IMR-90 (cell line): ENCODE measurements around the gene KIF15.

Experiments
- BHLHE40 ChIP-seq: fragments of 150-350 bp; IDR thresholded peaks from 2 replicates; pipeline ENCODE4 v1.6.1; 2016; ENCODE audit warnings: mild to moderate bottlenecking, low read depth, low read length
- CHD1 ChIP-seq: IDR thresholded peaks from 2 replicates; pipeline ENCODE4 v1.6.1; 2012; ENCODE audit warnings: low read depth, low read length, improper control_type of control experiment
- CTCF ChIP-seq: conservative IDR thresholded peaks from 2 replicates; pipeline ENCODE4 v1.5.1; 2012; ENCODE audit warnings: mild to moderate bottlenecking, low read depth, low read length, improper control_type of control experiment
- FOS ChIP-seq: fragments of 150-350 bp; IDR thresholded peaks from 2 replicates; pipeline ENCODE4 v1.6.1; 2016; ENCODE audit warnings: low read depth, low read length
- MAFK ChIP-seq: IDR thresholded peaks from 2 replicates; pipeline ENCODE4 v1.6.1; 2012; ENCODE audit warnings: low read depth, low read length, improper control_type of control experiment
- MAZ ChIP-seq: IDR thresholded peaks from 2 replicates; pipeline ENCODE4 v1.6.1; 2012; ENCODE audit warnings: low read depth, mild to moderate bottlenecking, low read length, improper control_type of control experiment, moderate library complexity, borderline replicate concordance
- NFE2L2 ChIP-seq: fragments of 150-350 bp; IDR thresholded peaks from 2 replicates; pipeline ENCODE4 v1.6.1; 2016; ENCODE audit warnings: low read depth, mild to moderate bottlenecking, low read length
- POLR2A ChIP-seq: IDR thresholded peaks from 2 replicates; pipeline ENCODE4 v1.6.1; 2012; ENCODE audit warnings: mild to moderate bottlenecking, low read depth, low read length
- RAD21 ChIP-seq: IDR thresholded peaks from 2 replicates; pipeline ENCODE4 v1.6.1; 2012; ENCODE audit warnings: low read length, improper control_type of control experiment
- RCOR1 ChIP-seq: IDR thresholded peaks from 2 replicates; pipeline ENCODE4 v1.6.1; 2012; ENCODE audit warnings: mild to moderate bottlenecking, low read length, improper control_type of control experiment; ENCODE audit not compliant: insufficient replicate concordance
- RFX5 ChIP-seq: IDR thresholded peaks from 2 replicates; pipeline ENCODE4 v1.8.0; 2012; ENCODE audit warnings: low read depth, mild to moderate bottlenecking, low read length, moderate library complexity
- SMC3 ChIP-seq: fragments of 150-350 bp; IDR thresholded peaks from 2 replicates; pipeline ENCODE4 v1.6.1; 2016; ENCODE audit warnings: low read depth, mild to moderate bottlenecking, antibody characterized with exemption, low read length, moderate library complexity
- USF2 ChIP-seq: fragments of 150-350 bp; IDR thresholded peaks from 2 replicates; pipeline ENCODE4 v1.6.1; 2017; ENCODE audit warnings: mild to moderate bottlenecking, antibody characterized with exemption, low read length, low read depth

GRCh38 chr3:44887101-44887500 lies 125.5 kb downstream of the KIF15 start:
- no peak for TF ChIP-seq BHLHE40
- no peak for TF ChIP-seq CTCF
- TF ChIP-seq FOS, result no peak
- TF ChIP-seq NFE2L2, result no peak
- no peak for TF ChIP-seq RAD21
- TF ChIP-seq POLR2A, result no peak
- TF ChIP-seq CHD1, result no peak
- no peak for TF ChIP-seq USF2
- TF ChIP-seq MAFK, result no peak
- no peak for TF ChIP-seq RFX5
- TF ChIP-seq RCOR1, result no peak
- no peak for TF ChIP-seq MAZ
- TF ChIP-seq SMC3, result no peak
